NCI-H146 treated with DMSO at 0.1 percent for 48 hours (cell line): ENCODE measurements around the gene TYMS.

Experiments used
- DNase-seq: peaks from one replicate; lab custom pipeline; 2025; ENCODE audit not compliant: unreplicated experiment; lab: John Stamatoyannopoulos, UW

Gene TYMS

DNA sequence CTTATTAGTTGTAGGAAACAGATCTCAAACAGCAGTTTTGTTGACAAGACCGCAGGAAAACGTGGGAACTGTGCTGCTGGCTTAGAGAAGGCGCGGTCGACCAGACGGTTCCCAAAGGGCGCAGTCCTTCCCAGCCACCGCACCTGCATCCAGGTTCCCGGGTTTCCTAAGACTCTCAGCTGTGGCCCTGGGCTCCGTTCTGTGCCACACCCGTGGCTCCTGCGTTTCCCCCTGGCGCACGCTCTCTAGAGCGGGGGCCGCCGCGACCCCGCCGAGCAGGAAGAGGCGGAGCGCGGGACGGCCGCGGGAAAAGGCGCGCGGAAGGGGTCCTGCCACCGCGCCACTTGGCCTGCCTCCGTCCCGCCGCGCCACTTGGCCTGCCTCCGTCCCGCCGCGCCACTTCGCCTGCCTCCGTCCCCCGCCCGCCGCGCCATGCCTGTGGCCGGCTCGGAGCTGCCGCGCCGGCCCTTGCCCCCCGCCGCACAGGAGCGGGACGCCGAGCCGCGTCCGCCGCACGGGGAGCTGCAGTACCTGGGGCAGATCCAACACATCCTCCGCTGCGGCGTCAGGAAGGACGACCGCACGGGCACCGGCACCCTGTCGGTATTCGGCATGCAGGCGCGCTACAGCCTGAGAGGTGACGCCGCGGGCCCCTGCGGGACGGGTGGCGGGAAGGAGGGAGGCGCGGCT is at the start of gene TYMS:
Gene TYMS (plus strand): TSS at position 343 of the 690 bp plus-strand sequence. CDS start 90 bp downstream, at position 433.
- DNase-seq = peak; percentile 90

DNA sequence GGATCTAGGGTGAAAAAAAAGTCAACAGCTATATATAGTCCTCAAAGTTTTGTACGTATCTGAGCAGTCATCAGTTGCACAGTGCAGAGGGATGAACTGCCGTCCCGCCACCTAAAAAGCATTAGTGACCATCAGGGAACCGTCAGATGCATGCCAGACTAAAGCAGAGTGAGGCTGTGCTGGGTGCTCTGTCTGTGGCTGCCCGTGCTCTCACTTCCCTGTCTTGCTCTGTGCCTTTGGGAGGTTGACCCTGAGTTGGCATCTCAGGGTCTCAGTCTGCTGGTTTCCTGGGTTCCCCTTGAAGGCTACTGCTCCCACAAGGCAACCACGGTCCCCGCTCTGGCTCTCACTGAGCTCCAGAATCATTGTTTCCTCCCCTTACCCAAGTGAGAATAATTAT is 49.5 kb upstream of the TYMS start:
- DNase-seq = no peak

DNA sequence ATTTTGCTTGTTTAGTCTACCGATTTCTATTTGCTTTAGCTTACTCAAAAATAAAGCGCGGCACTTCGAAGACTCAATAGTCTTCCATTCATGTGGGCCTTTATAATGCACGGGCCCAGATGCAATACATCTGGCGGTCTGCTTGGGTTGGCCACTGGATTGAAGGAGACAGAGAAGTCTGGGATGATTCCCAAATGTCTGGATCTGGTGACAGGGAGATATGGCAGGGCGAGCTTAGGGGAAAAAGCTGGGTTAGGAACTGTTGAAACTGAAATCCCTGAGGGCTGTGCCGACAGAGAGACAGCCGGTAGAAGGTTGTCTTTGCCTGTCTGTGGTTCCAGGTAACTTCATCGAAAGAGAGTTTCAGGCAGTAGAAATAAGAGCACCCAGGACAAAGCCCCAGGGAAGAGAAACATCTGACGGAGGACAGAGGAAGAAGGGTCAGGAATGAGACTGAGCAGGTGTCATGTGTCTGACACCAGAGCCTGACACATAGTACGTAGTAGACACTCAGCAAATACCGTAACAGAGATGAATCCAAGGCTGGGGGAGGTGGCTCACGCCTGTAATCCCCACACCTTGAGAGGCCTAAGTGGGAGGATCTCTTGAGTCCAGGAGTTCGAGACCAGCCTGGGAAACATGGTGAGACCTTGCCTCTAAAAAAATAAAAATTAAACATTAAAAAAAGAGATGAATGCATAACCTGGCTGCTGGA is 47.1 kb upstream of the TYMS start:
- no peak for DNase-seq

DNA sequence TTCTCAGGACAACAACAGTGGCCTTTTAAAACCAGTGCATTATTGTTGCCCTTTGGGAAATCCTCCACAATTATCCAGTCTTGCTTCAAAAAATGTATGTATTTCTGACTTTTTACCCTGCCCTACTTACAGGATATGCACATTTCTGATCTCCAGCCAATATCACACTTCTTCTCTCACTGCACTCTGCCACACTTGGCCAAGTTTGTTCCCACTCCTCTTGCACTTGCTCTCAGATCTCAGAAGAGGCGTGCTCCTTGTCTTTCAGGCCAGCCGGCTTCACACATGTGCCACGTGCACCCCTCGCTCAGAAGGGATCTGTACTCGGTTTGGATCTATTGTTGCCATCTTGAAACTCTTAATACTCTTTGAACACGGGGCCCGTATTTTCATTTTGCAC is 45.3 kb upstream of the TYMS start:
- DNase-seq = no peak

DNA sequence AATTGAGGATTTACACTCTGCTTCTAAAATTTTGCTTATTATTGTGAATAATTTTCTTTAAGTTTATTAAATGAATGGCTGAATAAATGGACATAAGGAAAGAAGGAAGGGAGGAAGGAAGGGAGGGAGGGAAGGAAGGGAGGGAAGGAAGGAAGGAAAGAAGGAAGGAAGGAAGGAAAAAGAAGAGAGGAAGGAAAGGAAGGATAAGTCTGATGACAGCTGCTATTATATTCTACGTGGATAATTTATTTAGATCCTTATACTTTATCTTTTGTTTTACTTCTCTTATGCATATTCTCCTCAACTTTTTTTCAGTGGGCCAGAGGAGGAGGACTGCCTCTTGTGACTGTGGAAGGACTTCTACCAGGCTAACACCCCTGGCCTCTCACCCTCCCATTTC is 43.3 kb upstream of the TYMS start:
- DNase-seq = no peak

DNA sequence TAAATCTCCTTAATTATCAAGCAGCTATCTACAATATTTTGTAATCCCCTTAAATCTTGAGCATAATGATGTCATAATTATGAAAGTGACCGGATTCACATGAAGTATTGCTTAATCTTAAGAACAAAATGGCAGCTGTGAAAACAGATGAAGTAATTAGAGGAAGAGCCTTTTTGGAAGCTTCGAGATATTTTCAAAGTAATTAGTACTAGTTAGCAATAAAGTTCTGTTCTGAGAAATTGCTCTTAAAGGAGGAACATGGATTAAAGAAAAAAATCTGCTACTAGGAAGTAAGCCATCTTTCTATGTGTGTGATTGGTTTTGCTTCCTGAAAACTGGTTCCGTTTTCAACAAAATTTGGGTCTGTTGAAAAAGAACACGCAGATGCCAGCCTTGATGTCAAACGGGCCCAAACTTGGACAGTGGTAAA is 42.3 kb upstream of the TYMS start:
- DNase-seq = no peak

DNA sequence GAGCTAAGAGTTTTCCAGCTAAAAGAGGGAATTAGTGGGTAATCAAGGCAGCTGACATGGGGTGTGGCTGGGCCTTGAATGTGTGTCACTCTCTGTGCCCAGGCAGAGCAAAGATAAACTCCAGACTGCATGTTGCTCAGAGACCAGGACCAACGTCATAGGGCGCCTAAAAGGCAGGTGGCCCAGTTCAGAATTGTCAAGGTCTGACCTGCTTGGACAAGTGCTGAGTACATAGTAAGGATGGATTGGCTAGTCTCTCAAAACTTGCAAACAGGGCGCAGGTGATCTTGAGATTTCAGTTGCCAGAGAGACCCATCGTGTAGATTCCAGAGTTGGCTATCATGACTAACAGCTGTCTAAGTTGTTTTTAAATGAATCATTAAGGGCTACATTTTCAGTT is 41.7 kb upstream of the TYMS start:
- no peak for DNase-seq

DNA sequence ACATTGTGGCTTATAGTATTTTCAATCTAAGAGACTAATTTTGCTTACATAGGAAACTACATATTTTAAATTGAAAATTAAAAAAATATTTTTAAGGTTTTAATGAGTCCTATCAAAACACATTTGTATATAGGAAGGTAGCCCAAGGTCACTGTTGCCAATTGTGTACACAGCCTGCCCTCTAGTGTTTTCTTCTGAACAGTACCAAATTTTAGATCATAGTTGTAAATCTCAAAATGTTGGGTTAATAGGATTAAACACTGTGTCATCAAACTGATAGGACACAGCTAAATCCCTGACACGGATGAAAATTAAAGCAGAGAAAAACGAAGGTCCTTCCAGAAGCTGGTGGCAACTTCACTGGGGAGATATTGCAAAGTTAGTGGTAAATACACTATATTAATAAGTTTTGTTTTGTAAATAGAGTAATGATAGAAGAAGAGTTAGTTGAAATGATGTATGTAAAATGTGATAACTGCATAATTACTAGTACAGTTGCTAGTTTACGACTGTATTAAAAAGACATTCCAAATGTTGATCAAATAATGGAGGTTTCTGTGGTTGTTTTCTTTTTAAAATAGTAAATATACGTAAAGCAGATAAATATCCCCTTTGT is 41.0 kb upstream of the TYMS start:
- DNase-seq = peak; percentile 55

DNA sequence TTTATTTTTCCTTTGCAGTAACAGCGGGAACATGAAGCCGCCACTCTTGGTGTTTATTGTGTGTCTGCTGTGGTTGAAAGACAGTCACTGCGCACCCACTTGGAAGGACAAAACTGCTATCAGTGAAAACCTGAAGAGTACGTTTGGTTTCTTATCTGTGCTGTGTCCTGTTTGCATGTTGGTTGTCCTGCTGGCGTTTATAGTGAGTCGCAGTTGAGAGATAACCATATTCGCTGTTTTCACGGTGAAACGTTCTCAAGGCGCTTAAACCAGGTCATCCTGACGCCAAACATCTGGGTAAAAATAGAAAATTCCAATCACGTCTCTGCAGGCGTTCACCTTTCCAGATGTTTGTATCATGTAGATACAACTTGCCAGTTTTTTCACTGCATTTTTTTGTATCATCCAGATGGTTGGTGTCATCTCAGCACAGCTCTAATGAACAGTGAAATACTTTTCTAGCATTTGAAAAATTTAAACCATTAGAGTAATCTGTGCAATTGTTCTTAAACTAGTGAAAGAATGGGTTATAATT is 39.4 kb upstream of the TYMS start:
- no peak for DNase-seq

DNA sequence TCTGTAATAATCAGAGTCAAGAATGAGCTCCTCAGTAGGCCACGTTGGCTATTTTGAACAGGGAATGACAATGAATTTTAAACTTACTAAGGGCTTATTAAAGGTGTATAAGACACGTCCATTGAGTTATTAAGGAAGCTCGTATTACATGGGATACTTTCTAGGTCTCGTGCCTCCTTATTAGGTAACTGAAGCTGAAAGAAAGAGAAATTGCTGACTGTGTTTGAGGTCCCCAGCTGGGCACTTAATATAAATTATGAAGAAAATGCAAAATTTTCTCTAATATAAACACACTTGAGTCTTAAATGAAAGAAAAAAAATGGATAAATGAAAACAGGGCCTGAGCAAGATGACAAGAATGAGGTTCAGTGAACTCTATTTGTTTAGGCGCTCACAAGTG is 38.8 kb upstream of the TYMS start:
- no peak for DNase-seq

DNA sequence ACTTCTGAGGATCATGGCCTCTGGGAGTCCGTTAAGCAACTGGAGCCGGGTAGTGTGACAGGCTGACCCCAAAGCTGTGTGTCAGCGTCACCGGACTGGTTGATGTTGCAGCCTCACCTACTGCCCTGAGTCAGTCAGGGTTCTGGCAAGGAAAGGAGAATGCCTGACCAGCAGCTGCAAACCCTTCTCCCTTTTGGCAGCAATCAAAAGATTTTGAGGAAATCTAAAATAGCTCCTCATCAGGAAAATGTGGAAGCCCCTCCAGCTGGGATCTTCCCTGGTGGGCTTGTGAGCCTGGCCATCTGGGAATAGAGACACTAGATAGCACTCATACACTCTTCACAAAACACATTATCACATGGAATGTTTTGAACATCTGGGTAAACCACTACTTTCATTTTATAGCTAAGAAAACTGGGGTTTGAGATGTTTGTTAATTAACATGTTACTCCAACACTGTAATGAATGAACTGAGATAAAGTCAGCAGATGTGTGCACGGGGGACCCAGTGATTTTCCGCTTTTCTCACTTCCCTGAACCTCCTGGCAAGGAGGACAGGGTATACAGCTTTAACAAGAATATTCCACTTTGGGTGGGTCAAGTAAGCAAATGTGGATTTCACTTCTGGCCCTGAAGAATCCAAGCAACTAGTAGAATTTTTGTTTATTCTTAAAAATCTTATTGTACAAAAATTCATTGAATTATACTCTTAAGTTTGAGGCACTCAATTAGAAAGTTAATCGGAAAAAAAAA is 36.0 kb upstream of the TYMS start:
- DNase-seq = no peak

DNA sequence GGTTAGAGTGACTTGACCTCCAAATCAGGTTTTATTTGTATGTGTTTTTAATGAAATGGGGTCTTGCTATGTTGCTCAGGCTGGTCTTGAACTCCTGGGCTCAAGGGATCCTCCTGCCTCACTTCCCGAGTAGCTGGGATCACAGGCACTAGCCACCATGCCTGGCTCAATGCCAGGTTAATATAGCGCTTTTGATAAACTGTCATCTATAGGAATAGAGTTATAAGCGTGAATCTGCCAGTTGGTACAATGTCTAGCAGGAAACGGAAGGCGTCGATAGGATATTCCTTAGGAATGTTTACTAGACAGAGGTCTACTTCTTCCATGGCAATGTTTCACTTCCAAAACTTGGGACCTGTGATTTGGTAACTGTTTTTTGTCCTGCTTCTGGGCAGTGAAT is 35.2 kb upstream of the TYMS start:
- no peak for DNase-seq

DNA sequence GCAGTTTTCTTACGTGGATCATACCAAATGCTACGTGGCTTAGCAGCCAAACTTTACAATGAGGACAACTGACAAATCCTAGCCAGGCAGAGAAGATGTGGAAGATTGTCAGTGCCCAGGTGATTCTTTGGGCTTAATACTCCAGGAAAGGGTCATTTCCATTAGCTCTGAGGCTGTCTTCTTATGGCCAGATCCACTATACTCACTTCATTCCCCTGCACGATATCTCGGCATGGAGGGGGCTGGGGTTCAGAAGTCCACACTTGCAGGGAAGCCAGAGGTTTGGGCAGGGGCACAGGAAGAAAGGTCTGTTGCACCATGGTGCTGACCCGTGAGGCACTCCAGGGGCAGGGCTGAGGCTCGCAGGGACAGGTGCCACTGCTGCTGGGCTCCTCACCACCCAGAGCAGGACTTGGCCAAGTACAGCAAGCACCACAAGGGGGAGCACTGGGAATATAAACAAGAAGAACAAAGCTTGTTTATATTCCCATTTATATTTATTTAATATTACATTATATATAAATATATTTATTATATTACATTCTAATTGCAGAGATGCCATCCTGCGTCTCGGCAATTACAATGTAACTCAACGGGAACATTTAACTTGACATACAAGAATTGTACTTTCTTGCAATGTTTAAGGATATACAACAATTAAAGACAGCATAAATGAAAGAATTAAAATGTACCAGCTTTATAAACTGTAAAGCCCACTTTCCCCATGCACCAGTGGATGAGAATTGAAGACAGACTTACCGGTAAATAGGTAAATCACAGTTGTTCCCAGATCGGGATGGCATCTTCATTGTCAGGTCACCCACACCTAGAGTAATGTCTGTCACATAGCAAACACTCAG is 33.5 kb upstream of the TYMS start:
- peak; percentile 58 for DNase-seq

DNA sequence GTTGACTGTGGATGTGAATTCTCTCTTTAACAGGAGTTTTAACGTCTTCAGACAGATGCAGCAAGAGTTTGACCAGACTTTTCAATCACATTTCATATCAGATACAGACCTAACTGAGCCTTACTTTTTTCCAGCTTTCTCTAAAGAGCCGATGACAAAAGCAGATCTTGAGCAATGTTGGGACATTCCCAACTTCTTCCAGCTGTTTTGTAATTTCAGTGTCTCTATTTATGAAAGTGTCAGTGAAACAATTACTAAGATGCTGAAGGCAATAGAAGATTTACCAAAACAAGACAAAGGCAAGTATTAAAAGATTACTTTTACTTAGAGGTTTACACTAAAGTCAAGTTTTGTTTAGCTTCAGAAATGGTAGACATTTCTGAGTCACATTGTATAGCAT is 30.2 kb upstream of the TYMS start:
- DNase-seq = no peak

DNA sequence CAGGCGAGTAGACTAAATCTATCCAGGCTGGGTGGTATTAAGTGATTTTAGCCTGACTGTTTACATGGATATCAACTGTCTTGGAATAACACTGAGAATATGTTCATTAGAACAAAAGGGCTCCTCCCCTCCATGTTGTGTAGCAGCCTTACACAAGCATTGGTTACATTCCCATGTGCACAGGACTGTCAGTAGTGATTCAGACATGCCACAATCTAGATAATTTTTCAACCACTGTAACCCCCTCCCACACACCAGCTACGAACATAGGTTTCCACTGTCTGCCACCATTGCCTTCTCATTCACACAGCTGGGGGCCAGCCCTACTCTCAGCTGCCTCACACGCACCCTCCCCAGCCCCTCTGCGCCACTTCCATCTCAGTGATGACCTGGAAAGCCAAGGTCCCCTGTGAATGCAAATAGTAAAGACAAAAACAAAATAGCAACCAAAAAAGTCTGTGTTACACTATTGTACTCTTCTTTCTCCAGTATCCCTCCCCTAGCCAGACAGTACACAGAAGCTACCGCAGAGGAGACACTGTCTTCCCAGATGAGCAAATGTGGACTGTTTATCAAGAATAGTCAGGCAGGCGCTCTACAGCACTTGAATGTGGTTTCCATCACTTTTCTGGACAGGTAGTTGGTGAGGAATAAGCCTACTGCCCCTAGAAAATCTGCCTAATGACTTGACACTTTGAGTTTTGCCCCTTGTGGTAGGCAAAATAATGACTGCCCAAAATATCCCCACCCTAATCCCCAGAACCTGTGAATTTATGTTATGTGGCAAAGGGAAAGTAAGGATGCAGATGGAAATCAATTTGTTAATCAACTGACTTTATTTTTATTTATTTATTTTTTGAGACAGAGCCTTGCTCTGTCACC is 27.9 kb upstream of the TYMS start:
- DNase-seq = no peak

DNA sequence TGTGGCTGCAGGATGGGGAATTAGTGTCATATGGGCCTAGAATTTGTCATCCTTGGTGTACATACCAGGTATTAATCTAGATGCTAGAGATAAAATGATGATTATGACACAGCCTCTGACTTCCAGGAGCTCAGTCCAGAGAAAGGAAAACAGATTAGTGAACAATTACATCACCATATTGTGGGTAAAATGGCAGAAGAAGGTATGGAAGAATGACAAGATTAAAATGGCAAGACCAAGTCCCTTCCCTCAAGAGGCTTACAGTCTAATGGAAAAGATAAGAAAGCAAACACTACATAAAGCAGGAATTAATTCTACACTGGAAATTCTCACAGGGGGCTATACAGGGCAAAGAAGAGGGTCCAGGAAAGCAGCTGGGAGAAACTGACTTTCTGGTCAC is 25.9 kb upstream of the TYMS start:
- DNase-seq = no peak

DNA sequence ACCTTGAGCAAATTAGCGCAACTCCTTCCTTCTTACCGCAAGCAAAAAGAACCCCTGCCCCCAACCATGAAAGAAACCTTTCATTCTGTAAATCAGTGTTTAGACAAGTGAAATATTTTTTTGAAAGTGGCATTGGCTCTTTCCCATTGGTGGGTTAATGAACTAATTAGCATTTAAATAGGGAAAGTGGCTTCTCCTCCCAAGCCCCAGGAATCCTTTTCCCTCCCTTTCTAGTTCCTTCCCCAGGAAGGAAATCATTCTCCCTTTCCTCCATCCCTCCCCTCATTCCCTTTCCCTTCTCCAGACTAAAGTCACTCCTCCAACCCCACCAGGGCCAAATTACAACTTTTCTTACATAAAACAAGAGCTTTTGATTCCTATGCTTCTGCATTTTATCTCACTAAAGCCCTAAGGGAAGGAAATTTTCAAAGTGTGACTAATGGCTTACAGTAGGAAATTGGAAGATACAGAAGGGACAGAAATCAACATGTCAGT is 22.9 kb upstream of the TYMS start:
- DNase-seq = no peak

DNA sequence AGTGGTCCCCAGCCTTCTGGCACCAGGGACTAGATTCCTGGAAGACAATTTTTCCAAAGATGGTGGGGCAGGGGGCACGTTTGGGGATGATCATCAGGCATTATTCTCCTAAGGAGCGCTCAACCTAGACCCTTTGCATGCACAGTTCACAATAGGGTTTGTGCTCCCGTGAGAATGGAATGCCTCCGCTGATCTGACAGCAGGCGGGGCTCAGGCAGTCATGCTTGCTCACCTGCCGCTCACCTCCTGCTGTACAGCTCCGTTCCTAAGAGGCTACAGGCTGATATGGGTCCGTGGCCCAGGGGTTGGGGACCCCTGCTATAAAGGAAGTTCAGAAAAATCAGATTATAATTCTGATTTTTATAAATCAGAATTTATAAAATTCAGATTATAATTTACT is 22.3 kb upstream of the TYMS start:
- peak; percentile 34 for DNase-seq

DNA sequence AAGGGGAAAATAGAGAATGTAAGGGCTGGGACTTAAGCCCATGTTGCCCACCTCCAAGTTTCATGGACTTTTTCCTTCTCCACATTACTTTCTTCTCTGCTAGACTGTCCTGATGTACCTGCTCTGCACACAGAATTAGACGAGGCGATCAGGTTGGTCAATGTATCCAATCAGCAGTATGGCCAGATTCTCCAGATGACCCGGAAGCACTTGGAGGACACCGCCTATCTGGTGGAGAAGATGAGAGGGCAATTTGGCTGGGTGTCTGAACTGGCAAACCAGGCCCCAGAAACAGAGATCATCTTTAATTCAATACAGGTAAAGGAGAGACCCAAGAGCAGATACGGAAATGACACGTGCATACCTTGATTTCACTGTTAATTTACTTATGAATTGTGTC is 16.2 kb upstream of the TYMS start:
- no peak for DNase-seq
